ENCODE data around the gene TSPYL6.
"Not testable (repeated sequence)": the region's sequence is repeated elsewhere in the genome, so short reads cannot be mapped to it uniquely, and the experiment has no call there.

TSPYL6 gene

GRCh38 chr2:54256091-54256694, at the start of gene TSPYL6:
Gene TSPYL6, minus strand, starts transcription at chr2:54256229. Its CDS starts 78 bp downstream, at chr2:54256151.
- no peak for DNase-seq

- DNase-seq, result no peak
These were observed 47.6 kb upstream of the TSPYL6 start for GRCh38 chr2:54303631-54304030.

- no peak for DNase-seq
These were observed 42.5 kb upstream of the TSPYL6 start for GRCh38 chr2:54298514-54298913.

- DNase-seq, result no peak
These were observed 39.9 kb upstream of the TSPYL6 start for GRCh38 chr2:54295911-54296310.

GRCh38 chr2:54294665-54295064, 38.6 kb upstream of the TSPYL6 start:
- not testable (repeated sequence) for DNase-seq

- no peak for DNase-seq
These were observed 34.5 kb upstream of the TSPYL6 start for GRCh38 chr2:54290356-54291025.

- no peak for DNase-seq
These were observed 33.9 kb upstream of the TSPYL6 start for GRCh38 chr2:54289917-54290316.

- no peak for DNase-seq
These were observed 31.5 kb upstream of the TSPYL6 start for GRCh38 chr2:54287532-54287931.

GRCh38 chr2:54285451-54285850, 29.4 kb upstream of the TSPYL6 start:
- no peak for DNase-seq

- no peak for DNase-seq
These were observed 28.8 kb upstream of the TSPYL6 start for GRCh38 chr2:54284826-54285225.

- DNase-seq, result no peak
These were observed 23.4 kb upstream of the TSPYL6 start for GRCh38 chr2:54279385-54279784.

- no peak for DNase-seq
These were observed 19.5 kb upstream of the TSPYL6 start for GRCh38 chr2:54275541-54275940.

- DNase-seq, result no peak
These were observed 18.8 kb upstream of the TSPYL6 start for GRCh38 chr2:54274781-54275242.

- no peak for DNase-seq
These were observed 16.0 kb upstream of the TSPYL6 start for GRCh38 chr2:54271843-54272627.

- DNase-seq, result no peak
These were observed 15.2 kb upstream of the TSPYL6 start for GRCh38 chr2:54271189-54271588.

- DNase-seq, result no peak
These were observed 11.5 kb upstream of the TSPYL6 start for GRCh38 chr2:54267577-54267976.

- DNase-seq, result not testable (repeated sequence)
These were observed 9.1 kb upstream of the TSPYL6 start for GRCh38 chr2:54265081-54265480.

- DNase-seq, result no peak
These were observed 6.2 kb upstream of the TSPYL6 start for GRCh38 chr2:54262015-54262765.

GRCh38 chr2:54261537-54261936, 5.5 kb upstream of the TSPYL6 start:
- no peak for DNase-seq

- no peak for DNase-seq
These were observed 4.2 kb upstream of the TSPYL6 start for GRCh38 chr2:54260241-54260595.

GRCh38 chr2:54259413-54260240, 3.6 kb upstream of the TSPYL6 start:
- DNase-seq, result no peak

GRCh38 chr2:54258166-54258565, 2.1 kb upstream of the TSPYL6 start:
- DNase-seq, result no peak

Data from COR-L47 (cell line).